IgD-negative memory B cell (primary cell): ENCODE measurements around the gene SIX5. TPM values are rescaled to one million over a fixed set of nuclear protein-coding genes. Genes with fewer than 3 reads are reported as not detected.

Experiments used
- H3K27ac Mint-ChIP-seq, 3 donors: one replicate each; pipeline ENCODE4 v1.8.0; 2020 to 2022; ENCODE audit warnings: mild to moderate bottlenecking in 3 of 3, mixed read lengths in 3 of 3, moderate library complexity in 1 of 3
- H3K27me3 Mint-ChIP-seq: one replicate; pipeline ENCODE4 v1.8.0; 2021; ENCODE audit warnings: mixed read lengths
- H3K36me3 Mint-ChIP-seq: one replicate; pipeline ENCODE4 v1.8.0; 2020; ENCODE audit warnings: mild to moderate bottlenecking, mixed read lengths
- H3K4me1 Mint-ChIP-seq, 3 donors: one replicate each; pipeline ENCODE4 v1.8.0; 2020 to 2022; ENCODE audit warnings: mixed read lengths in 3 of 3, mild to moderate bottlenecking in 1 of 3
- H3K4me3 Mint-ChIP-seq, 4 donors: one replicate each; pipeline ENCODE4 v1.8.0; 2020 to 2022; ENCODE audit warnings: mild to moderate bottlenecking in 4 of 4, mixed read lengths in 4 of 4, moderate library complexity in 3 of 4
- H3K9me3 Mint-ChIP-seq, 3 donors: one replicate each; pipeline ENCODE4 v1.8.0; 2020 to 2021; ENCODE audit warnings: mixed read lengths in 3 of 3, mild to moderate bottlenecking in 1 of 3
- polyA plus RNA-seq: library from polyadenylated mRNA; unstranded; fragments of 300-500 nt; fragmentation: Illumina TruSeq; gene quantifications from one replicate; pipeline ENCODE4 v1.2.3, GENCODE V29; 2021

SIX5 gene
- polyA plus RNA-seq, 1 donor from 2014 or later: 0.41 TPM

GRCh38 chr19:45772912-45773311 is 3.9 kb upstream of the SIX5 start:
- Mint-ChIP-seq H3K4me3 (no peak overlapping the region), H3K36me3 (no peaks in the 10 kb centered on the region), H3K4me1 (peaks cover 5 to 9% (median 5%) of the 10 kb centered on the region in 3 donors), H3K27ac (peak overlapping the region in 1 of 3 donors; percentile 13), H3K27me3 (no peaks in the 10 kb centered on the region), H3K9me3 (no peaks in the 10 kb centered on the region)

DNA sequence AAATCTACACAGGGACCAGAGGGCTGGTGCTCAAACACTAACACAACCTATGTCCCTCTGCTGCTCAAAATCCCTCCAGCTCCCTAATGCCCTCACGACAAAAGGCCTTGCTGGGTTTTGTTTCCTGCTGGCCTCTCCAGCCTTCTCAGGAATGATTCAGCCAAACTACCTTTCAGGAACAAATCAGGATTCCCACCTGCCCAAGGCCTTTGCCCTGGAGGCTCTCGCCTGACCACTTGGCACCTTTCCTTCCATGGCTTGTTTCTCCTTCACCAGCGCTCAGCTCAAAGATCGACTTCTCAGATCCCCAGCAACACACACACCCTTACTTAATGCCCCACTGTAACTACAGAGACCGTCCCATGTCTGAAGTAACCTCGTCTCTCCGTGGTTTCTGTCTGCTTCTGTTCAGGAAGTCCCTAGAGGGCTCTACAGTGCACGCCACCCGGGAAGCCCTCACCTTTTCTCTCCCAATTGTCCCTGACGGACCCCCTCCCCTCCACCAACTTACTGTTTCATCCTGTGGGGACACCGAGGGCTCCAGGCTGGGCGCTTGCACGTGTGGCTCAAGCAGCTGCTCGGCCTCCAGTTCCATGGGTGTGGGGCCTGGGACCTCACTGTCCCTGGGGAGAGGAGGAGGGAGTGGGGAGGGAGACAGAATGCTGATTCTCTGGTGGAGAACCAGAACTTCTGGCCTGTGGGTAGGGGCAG is 3.2 kb upstream of the SIX5 start:
- H3K4me3 Mint-ChIP-seq: peak overlapping the region in 3 of 4 donors; percentile 15 to 52 (median 17)
- peak overlapping the region; percentile 64 to 71 (median 68) for H3K27ac Mint-ChIP-seq

DNA sequence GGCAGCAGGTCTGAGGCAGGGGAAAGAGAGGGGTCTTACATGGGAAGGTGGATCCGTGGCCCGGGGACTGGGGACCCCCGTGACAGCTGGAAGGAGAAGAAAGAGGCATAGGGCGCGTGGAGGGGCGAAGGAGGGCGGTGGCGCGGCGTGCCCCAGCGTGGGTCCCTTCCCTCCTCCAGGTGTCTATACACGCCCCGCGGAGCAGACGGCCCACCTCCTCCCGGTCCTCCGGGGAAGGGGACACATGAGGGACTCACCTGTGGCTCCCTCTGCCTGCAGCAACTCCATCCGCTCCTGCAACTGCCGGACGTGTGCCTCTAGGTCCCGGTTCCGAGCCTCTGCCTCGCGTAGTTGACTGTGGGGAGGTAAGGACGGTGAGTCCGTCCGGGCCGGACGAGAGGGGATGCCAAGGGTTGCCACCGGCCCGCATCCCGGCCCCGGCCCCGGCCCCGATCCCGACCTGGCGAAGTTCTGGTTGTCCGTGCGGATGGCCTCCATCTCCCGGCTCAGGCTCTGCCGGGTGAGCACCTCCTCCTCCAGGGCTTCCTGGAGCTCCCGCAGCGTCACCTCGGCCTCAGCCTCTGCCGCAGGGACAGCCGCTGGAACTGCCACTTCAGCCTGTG is 2.4 kb upstream of the SIX5 start:
- peak overlapping the region in 3 of 4 donors; percentile 80 to 100 (median 93) for H3K4me3 Mint-ChIP-seq
- peaks cover 5 to 9% (median 5%) of the 10 kb centered on the region in 3 donors for H3K4me1 Mint-ChIP-seq
- H3K36me3 Mint-ChIP-seq: no peaks in the 10 kb centered on the region
- no peaks in the 10 kb centered on the region for H3K9me3 Mint-ChIP-seq
- peaks cover 4% of the 10 kb centered on the region for H3K27me3 Mint-ChIP-seq
- H3K27ac Mint-ChIP-seq: peak overlapping the region in 1 of 3 donors; percentile 100

More for the DNA sequence above, 3.2 kb upstream of the SIX5 start:
- Mint-ChIP-seq H3K4me1 (peaks cover 5 to 9% (median 5%) of the 10 kb centered on the region in 3 donors), H3K36me3 (no peaks in the 10 kb centered on the region), H3K27me3 (peaks cover 2% of the 10 kb centered on the region), H3K9me3 (no peaks in the 10 kb centered on the region)

GRCh38 chr19:45770192-45771101 is 1.4 kb upstream of the SIX5 start:
- H3K4me1 Mint-ChIP-seq: peaks cover 5 to 9% (median 5%) of the 10 kb centered on the region in 3 donors
- H3K36me3 Mint-ChIP-seq: no peaks in the 10 kb centered on the region
- H3K27ac Mint-ChIP-seq: peak overlapping the region; percentile 86 to 100 (median 94)
- H3K27me3 Mint-ChIP-seq: peaks cover 4% of the 10 kb centered on the region
- H3K4me3 Mint-ChIP-seq: peak overlapping the region; percentile 86 to 100 (median 95)
- H3K9me3 Mint-ChIP-seq: no peaks in the 10 kb centered on the region

- no peaks in the 10 kb centered on the region for H3K36me3 Mint-ChIP-seq
- no peaks in the 10 kb centered on the region for H3K9me3 Mint-ChIP-seq
- H3K27me3 Mint-ChIP-seq: peaks cover 7% of the 10 kb centered on the region
- H3K4me1 Mint-ChIP-seq: peaks cover 5 to 9% (median 5%) of the 10 kb centered on the region in 3 donors
- H3K4me3 Mint-ChIP-seq: peak overlapping the region; percentile 86 to 100 (median 95)
- peak overlapping the region; percentile 86 to 100 (median 94) for H3K27ac Mint-ChIP-seq
Measured at GRCh38 chr19:45769821-45770191, 754 bp upstream of the SIX5 start.

GRCh38 chr19:45768655-45768983 is 433 bp downstream of the SIX5 start:
- Mint-ChIP-seq H3K27me3 (peaks cover 7% of the 10 kb centered on the region), H3K27ac (peak overlapping the region in 1 of 3 donors; percentile 100), H3K4me3 (peak overlapping the region; percentile 86 to 100 (median 95)), H3K36me3 (no peaks in the 10 kb centered on the region), H3K4me1 (peaks cover 5 to 9% (median 5%) of the 10 kb centered on the region in 3 donors), H3K9me3 (no peaks in the 10 kb centered on the region)

DNA sequence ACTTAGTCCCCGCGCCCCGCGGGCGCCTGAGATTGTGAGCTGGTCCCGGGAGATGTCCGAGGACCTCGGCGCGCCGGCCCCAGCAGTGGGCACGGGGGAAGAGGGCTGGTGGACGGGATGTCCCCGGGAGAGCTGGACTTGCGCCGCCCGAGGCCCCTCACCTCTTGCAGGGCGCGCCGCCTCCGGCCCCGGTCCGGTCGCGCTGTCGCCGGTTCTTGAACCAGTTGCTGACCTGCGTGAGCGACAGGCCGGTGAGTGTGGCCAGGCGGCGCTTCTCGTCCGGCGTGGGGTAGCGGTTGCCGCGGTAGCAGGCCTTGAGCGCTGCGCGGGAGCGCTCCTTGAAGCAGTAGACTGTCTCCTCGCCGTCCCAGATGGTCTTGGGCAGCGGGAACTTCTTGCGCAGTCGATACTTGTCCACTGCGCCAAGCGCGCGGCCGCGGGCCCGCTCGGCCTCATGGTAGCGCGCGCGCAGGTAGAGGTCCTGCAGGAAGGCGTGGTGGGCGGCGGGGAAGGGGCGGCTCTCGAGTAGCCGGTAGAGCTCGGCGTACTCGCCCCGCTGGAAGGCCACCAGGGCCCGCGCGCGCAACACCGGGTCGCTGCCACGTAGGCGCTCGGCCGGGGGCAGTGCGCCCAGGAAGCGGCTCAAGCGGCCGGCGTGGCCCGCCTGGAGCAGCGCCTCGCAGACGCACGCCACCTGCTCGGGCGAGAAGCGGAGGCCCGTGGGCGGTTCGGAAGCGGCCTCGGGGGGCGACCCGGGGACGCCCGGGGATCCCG is 984 bp downstream of the SIX5 start:
- H3K27ac Mint-ChIP-seq: no peak overlapping the region
- peak overlapping the region; percentile 78 to 100 (median 84) for H3K4me3 Mint-ChIP-seq
- peaks cover 7% of the 10 kb centered on the region for H3K27me3 Mint-ChIP-seq

GRCh38 chr19:45767410-45767880 is 1.6 kb downstream of the SIX5 start:
- H3K27me3 Mint-ChIP-seq: peaks cover 7% of the 10 kb centered on the region
- no peaks in the 10 kb centered on the region for H3K9me3 Mint-ChIP-seq
- H3K4me3 Mint-ChIP-seq: peak overlapping the region; percentile 34 to 81 (median 51)
- H3K27ac Mint-ChIP-seq: no peak overlapping the region
- peaks cover 5 to 7% (median 5%) of the 10 kb centered on the region in 3 donors for H3K4me1 Mint-ChIP-seq
- no peaks in the 10 kb centered on the region for H3K36me3 Mint-ChIP-seq

More for the DNA sequence above, 984 bp downstream of the SIX5 start:
- H3K4me1 Mint-ChIP-seq: peaks cover 5 to 7% (median 5%) of the 10 kb centered on the region in 3 donors
- no peaks in the 10 kb centered on the region for H3K36me3 Mint-ChIP-seq
- H3K9me3 Mint-ChIP-seq: no peaks in the 10 kb centered on the region

DNA sequence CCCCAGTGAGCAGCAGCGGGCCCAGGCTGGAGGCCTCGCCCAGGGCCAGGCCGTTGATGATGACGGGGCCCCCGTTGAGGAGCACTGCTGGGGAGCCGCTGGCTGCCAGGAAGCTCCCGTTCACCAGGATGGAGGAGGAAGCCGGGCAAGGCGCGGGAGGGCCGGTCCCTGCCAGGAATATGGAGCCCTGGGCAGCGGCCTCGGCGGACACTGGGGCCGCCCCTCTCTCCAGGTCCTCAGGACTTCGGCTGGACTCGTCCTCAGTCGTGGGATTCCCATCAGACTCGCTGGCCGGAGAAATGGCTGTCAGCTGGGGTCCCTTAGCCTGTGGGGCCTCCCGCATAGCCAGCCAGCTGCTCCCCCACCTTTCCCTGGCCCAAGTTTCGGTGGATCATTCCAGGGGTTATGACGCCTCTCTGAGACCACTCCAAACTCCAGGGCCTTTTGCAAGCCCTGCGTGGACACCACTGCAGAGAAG is 2.1 kb downstream of the SIX5 start:
- peaks cover 9% of the 10 kb centered on the region for H3K27me3 Mint-ChIP-seq
- peak overlapping the region; percentile 39 to 81 (median 54) for H3K4me3 Mint-ChIP-seq
- H3K36me3 Mint-ChIP-seq: no peaks in the 10 kb centered on the region
- H3K4me1 Mint-ChIP-seq: peaks cover 4 to 5% (median 5%) of the 10 kb centered on the region in 3 donors
- no peak overlapping the region for H3K27ac Mint-ChIP-seq
- H3K9me3 Mint-ChIP-seq: no peaks in the 10 kb centered on the region

GRCh38 chr19:45766296-45766868 is 2.7 kb downstream of the SIX5 start:
- peaks cover 4 to 5% (median 5%) of the 10 kb centered on the region in 3 donors for H3K4me1 Mint-ChIP-seq
- no peaks in the 10 kb centered on the region for H3K9me3 Mint-ChIP-seq
- H3K27me3 Mint-ChIP-seq: peaks cover 9% of the 10 kb centered on the region
- H3K36me3 Mint-ChIP-seq: no peaks in the 10 kb centered on the region
- H3K4me3 Mint-ChIP-seq: no peak overlapping the region
- H3K27ac Mint-ChIP-seq: no peak overlapping the region

GRCh38 chr19:45765702-45766295 is 3.3 kb downstream of the SIX5 start:
- Mint-ChIP-seq H3K4me1 (peaks cover 1 to 5% (median 2%) of the 10 kb centered on the region in 3 donors), H3K27me3 (peaks cover 10% of the 10 kb centered on the region), H3K36me3 (no peaks in the 10 kb centered on the region), H3K27ac (no peak overlapping the region), H3K9me3 (no peaks in the 10 kb centered on the region), H3K4me3 (peak overlapping the region in 1 of 4 donors; percentile 21)

DNA sequence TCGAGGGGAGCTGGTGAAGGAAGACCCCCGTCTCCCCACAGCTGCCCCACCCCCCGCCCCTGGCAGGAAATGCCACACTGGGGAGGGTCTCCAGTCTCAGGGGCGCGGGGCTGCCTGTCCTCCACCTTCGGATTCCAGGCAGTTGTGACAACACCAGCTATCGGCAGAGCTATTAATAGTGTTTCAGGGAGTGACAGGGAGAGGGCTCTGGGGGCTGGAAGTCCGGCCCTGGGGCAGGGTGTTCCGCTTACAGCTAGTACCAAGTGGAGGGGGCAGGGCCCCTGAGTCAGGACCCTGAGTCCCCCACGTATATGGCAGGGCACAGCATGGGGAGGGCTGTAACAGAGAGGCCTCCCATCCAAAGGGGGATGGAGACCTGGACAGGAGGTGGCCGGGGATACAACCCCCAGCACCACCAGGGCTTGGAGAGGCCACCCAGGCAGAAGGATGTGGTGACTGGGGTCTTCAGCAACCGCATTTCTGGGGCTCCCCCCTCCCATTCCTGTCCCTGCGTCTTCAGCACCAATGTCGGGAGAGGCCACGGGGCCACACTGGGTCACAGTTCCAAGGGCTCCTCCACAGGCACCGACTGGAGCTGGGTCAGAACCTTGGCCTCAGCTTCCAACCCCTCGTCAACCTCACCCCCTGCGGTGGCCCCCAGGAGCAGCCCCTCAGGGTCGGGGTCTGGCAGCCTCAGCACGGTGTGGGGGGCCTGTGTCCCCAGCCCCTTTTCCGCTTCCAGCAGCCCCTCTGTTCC is 3.9 kb downstream of the SIX5 start:
- H3K27me3 Mint-ChIP-seq: peaks cover 14% of the 10 kb centered on the region
- no peaks in the 10 kb centered on the region for H3K36me3 Mint-ChIP-seq
- H3K4me1 Mint-ChIP-seq: peaks cover 0 to 5% (median 0%) of the 10 kb centered on the region in 3 donors
- H3K27ac Mint-ChIP-seq: peak overlapping the region in 1 of 3 donors; percentile 62
- peak overlapping the region in 1 of 4 donors; percentile 67 for H3K4me3 Mint-ChIP-seq
- no peaks in the 10 kb centered on the region for H3K9me3 Mint-ChIP-seq

- no peaks in the 10 kb centered on the region for H3K36me3 Mint-ChIP-seq
- H3K9me3 Mint-ChIP-seq: no peaks in the 10 kb centered on the region
- peaks cover 0 to 1% (median 0%) of the 10 kb centered on the region in 3 donors for H3K4me1 Mint-ChIP-seq
- H3K4me3 Mint-ChIP-seq: peak overlapping the region in 1 of 4 donors; percentile 67
- H3K27me3 Mint-ChIP-seq: peaks cover 14% of the 10 kb centered on the region
- peak overlapping the region in 1 of 3 donors; percentile 62 for H3K27ac Mint-ChIP-seq
Measured at GRCh38 chr19:45764475-45764874, 4.6 kb downstream of the SIX5 start.
